HepG2 (cell line): ENCODE measurements around the gene FDXR. TPM values are rescaled to one million over a fixed set of nuclear protein-coding genes. Genes with fewer than 3 reads are reported as not detected.

Source experiments
- EZH2 ChIP-seq: conservative IDR thresholded peaks from 2 replicates; pipeline ENCODE4 v1.6.1; 2012; ENCODE audit warnings: mild to moderate bottlenecking, low read depth, low read length, moderate library complexity
- HDAC1 ChIP-seq: sonication (generic); formaldehyde crosslinking; IDR thresholded peaks from 2 replicates; pipeline ENCODE4 v1.5.1; 2020; ENCODE audit warnings: mild to moderate bottlenecking, missing genetic modification reagents
- NFAT5 ChIP-seq: sonication (generic); formaldehyde crosslinking; IDR thresholded peaks from 2 replicates; pipeline ENCODE4 v1.4.0; 2020; ENCODE audit warnings: missing genetic modification reagents
- PHF8 ChIP-seq: sonication (generic); formaldehyde crosslinking; IDR thresholded peaks from 2 replicates; pipeline ENCODE4 v1.5.0; 2020; ENCODE audit warnings: missing genetic modification reagents
- ZNF274 ChIP-seq: sonication (generic); formaldehyde crosslinking; IDR thresholded peaks from 2 replicates; pipeline ENCODE4 v1.5.1; 2020; ENCODE audit warnings: mild to moderate bottlenecking, missing genetic modification reagents
- ZNF780A ChIP-seq: sonication (generic); formaldehyde crosslinking; IDR thresholded peaks from 2 replicates; pipeline ENCODE4 v1.8.0; 2022; ENCODE audit warnings: mild to moderate bottlenecking, missing genetic modification reagents, moderate library complexity
- polyA plus RNA-seq, 8 experiments: library from polyadenylated mRNA; depleted of rRNA in 3 of 8; stranded (reverse) in 7 of 8; unstranded in 1 of 8; fragments of >200 nt; fragmentation: Illumina TruSeq in 4 of 8; extraction: Trizol in 4 of 8; gene quantifications; 2 replicates each; pipeline versions ENCODE4 v1.2.1 to v1.2.3, GENCODE V29; 2011 to 2016; ENCODE audit warnings: low read depth in 4 of 8, missing spikeins in 1 of 8, mixed read lengths in 1 of 8; ENCODE audit not compliant: insufficient read depth in 1 of 8
- total RNA-seq, 5 experiments: library from RNA; depleted of rRNA; stranded (reverse); fragments of >200 nt; fragmentation: Illumina TruSeq; extraction: Trizol; gene quantifications; 2 replicates each; pipeline ENCODE4 v1.2.3, GENCODE V29; 2016; ENCODE audit warnings: low read depth in 1 of 5
- TF ChIP-seq, protein P1 (sequence below), 2 experiments: fragments of 450-650 bp in 1 of 2; sonication (generic) in 1 of 2; formaldehyde crosslinking; IDR thresholded peaks; 2 replicates each; pipeline versions ENCODE4 v1.5.0 to v1.8.0; 2020 to 2022; ENCODE audit warnings: mild to moderate bottlenecking in 1 of 2, missing genetic modification reagents in 1 of 2

FDXR gene
- total and polyA plus RNA-seq, 2 of the 13 experiments (the other 11 are each of a cell fraction or from before 2014, with no cell fraction given), result 23.4 to 116 TPM

DNA sequence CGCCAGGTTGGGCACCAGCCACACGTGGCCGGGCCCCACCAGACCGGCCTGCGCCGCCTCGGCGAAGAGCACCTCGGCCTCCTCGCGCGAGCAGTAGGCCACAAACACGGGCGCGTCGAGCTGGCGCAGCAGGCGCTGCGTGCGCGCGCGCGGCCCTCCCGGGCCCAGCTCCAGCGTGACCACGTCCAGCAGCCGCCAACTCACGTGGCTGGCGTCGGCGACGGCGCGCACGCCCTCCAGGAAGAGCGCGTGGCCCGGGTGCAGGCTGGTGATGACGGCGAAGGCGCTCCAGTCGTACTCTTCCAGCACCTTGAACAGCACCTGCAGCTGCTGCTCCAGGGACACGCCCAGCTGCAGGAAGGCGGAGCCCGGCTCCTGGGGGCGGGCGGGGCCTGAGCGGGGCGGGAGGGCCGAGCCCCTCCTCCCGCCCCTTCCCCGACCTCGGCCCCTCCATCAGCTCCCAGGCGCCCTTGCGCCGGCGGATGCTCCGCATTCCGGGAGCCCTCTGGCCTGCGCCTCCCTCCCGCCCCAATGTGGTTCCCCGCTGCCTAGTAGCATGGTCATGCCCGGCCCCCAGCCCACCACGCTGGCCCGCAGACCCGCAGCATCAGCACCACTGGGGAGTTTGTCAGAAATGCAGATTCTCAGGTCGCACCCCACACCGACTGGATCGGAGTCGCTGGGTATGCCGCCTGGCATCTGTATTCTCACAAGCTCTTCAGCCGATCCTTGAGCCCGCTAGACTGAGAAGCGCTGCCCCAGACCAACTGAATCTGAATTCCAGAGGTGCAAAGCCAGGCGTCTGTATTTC lies 20.4 kb downstream of the FDXR start (continued):
- TF ChIP-seq EZH2 (peak; percentile 90; the same call in 1 of the 2 replicates), HDAC1 (CRISPR knock-in tag) (0 out of 2 replicates have a peak, but pooled peaks have one; percentile 38), PHF8 (CRISPR knock-in tag) (0 out of 2 replicates have a peak, but pooled peaks have one; percentile 20), ZNF274 (CRISPR knock-in tag) (peak; percentile 69; the same call in 1 of the 2 replicates), NFAT5 (peak; percentile 28; the same call in 1 of the 2 replicates), ZNF780A (CRISPR knock-in tag) (no peak)
- TF ChIP-seq, protein P1, sequence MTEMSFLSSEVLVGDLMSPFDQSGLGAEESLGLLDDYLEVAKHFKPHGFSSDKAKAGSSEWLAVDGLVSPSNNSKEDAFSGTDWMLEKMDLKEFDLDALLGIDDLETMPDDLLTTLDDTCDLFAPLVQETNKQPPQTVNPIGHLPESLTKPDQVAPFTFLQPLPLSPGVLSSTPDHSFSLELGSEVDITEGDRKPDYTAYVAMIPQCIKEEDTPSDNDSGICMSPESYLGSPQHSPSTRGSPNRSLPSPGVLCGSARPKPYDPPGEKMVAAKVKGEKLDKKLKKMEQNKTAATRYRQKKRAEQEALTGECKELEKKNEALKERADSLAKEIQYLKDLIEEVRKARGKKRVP (CRISPR knock-in tag; IDR thresholded peaks at IDR 0.05), result 0 out of 4 replicates have a peak, but pooled peaks of 1 of the 2 experiments have one; percentile 20
